ENCODE results near the gene GLRA3.
"Not testable (repeated sequence)": the region's sequence is repeated elsewhere in the genome, so short reads cannot be mapped to it uniquely, and the experiment has no call there.

GLRA3 gene

DNA sequence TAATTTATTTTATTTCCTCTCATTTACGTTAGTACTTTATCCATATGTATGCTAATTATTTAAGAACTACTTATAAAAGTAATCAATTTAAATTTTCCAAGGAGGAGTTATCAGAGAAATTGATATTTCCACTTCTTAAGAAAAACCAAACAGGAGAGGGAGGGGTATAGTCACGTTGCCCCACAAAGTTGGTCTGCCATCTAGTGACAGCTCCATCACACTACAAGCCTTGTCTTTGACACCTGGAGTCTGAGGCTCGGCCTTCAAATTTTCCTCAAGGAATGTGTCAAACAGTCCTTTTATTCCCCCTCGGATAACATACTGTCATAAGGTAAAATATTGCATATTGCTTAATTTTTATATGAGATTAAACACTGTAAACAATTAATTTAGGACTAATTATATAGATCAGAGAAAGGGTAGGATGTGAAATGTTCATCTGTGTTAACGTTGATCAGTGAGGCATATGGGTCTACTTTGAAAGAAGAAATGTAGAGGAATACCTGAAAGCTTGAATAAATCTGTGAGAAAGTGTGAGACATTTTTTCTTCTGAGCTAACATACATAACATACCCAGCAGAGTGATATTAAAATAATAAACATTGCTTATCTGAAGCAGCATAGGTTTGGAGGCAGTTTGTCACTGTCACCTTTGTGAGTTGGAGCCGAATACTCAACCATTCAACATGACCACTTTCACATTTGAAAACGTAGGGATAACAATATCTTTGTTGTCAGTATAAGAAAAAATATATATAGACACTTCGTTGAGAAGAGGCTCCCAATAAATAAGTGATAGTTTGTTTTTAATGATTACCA lies 114.4 kb downstream of the GLRA3 start:
- DNase-seq (ENCODE audit: low read depth), result no peak

DNA sequence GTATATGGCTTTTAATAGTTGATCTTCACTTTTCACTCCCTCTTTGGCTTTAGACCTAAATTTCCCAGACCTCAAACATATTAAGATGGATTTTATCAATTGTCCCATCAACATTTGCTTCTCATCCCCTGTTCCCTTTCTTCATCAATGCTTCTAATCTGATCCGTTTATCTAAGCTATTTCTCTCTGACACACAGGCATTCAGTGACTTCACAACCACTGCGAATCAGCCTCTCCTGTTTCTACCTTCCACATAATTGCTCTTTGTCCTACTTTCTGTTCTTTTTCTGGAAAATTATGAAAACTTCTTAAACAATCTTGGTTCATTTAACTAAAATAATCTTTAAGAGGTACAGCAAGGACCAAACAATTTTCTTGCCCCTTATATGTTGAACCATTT lies 115.2 kb downstream of the GLRA3 start:
- no peak for DNase-seq (ENCODE audit: low read depth)

DNA sequence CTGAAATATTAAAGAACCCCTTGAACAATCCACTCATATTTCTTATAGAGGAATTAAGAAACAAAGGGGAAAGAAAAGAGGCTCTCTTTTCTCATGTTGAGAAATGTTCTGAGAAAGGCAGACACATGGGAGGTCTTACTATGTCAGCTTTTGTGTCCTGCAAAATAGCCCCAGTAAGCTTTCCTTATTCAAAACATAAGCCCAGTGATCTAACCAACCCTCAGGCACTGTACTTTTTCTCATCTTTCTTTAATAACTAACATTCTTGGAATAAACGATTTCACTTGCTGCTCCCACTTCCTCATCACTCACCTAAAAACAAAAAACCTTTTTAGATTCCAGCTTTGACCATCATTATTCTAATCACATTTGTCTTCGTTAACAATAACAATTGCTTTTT lies 115.9 kb downstream of the GLRA3 start:
- DNase-seq (ENCODE audit: low read depth), result no peak

DNA sequence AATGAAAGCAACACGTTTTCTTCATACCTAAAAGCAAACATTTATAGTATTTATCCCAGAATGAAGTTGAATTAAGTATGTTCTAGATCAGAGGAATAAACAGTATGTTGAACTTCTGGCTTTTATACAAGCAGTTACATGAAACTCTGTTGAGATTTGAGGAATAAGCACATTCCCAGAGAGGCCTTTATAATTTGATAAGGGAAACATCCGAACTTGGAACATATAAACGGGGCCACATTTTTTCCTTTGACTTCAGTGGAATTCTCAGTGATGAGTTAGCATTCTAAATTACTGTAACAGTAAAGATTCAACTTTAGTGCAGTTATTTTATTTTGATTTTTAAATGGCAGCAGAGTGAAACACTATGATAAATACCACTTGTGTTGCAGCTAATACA lies 119.5 kb downstream of the GLRA3 start:
- no peak for DNase-seq (ENCODE audit: low read depth)

DNA sequence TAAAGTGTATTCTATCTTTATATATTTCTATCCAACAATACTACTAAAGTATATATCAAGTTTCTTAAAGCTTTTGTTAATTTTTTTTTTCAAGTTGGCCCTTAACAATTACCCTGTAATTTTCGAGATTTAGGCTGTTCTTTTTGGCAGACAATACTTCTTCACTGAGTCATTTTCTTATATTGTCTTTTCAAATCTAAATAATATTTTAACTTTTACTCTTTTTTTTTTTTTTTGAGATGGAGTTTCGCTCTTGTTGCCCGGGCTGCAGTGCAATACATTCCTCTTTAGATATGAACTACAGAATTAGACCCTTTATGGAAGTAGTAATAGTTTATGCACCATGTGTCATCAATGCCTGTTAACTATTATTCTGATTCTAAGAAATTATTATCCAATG lies 120.7 kb downstream of the GLRA3 start:
- DNase-seq (ENCODE audit: low read depth), result no peak

DNA sequence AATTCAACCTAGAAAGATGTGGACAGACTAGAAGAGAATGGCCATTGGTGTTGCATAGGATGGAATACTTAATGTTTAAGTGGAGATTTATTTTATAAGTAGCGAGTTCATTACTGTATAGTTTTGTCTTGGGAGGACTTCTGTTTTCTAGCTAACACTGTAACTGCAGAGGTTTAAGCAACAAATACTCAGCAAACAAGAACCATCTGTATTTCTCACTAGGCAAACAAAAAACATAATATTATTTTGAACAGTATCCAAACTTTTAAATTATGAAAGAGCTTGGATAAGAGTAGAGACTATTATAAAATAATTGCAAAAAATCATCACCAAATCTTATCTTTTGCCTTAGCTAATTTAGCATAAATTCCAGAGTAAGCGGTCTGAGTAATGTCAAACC lies 121.1 kb downstream of the GLRA3 start:
- no peak for DNase-seq (ENCODE audit: low read depth)

DNA sequence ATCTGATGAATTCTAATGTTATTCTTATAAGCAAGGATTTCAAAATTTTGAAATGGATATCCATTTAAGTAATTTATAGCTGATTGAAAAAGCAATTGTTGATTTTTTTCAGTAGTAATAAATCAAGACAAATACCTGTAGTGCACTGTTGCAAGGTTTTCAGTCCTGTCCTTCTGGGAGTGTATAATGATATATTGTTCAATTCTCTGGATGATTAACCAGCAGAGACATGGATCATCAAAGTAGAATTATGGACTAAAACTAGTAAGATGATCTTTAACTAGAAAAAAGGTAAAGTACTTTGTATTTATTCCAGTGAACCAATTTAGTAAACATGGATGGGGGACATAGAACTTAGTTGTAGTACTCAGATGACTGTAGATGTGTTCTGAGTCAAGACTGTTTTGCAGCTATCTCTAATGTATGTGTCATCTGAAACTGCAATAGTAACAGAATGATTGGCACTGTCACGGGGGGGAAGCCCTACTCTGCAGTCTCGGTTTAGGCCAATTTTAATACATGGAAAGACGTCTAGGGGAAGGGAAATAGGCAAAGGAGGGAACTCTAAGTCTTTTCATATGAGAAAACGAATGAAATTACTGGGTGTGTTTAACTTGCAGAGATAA lies 121.9 kb downstream of the GLRA3 start:
- DNase-seq (ENCODE audit: low read depth), result no peak

DNA sequence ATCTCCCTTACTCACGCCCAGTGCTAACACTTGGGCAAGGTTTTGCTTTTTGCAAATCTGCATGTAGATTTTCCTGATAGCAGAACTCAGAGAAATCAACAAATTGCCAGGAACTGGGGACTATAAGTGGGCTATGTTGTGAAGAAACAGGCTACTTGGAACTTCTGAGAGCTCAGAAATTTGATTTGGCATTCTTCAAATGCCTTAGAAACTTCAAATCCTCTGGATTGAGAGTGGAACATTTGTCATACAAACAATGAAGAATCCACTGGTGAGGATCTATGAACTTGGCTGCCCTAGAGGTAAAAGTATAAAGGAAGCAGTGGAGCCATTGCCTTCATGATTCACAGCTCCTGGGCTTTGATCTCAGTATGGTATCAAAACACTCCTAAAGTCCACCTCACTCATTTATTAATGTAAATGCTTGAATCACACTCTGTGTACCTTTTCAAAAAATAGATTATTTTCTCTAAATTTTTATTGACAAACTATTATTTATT lies 126.0 kb downstream of the GLRA3 start:
- DNase-seq (ENCODE audit: low read depth), result no peak

DNA sequence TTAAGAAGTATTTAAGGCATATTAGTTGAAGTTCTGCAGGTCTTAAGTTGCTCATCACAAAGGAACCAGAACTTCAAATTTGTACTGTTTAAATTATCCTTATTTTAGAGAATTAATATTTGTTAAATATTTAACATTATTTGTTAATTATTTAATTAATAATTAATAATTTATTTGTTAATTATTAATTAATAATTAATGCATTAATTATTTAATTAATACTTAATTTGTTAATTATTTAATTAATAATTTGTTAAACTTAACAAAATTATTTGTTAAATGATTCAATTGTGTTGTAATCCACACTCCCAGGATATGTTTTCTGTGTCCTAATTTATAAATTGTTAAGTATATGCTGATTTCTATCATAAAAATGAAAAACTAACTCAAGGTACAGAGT lies 129.4 kb downstream of the GLRA3 start:
- no peak for DNase-seq (ENCODE audit: low read depth)

DNA sequence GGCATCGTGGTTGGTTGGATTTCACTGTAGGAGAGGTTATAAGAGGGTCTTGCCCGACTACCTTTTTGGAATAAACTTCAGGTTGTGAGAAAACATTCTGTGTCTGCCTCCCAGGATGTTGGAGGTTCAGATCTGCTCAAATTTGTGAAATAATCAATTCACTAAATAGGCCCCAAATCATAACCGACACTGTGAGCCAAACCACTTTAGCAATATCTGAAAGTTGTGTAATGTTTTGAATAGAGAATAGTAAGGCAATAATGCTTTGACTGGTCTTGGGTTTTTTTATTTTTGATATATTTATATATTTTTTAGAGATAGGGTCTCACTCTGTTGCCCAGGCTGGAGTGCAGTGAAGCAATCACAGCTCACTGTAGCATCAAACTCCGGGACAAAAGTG lies 131.2 kb downstream of the GLRA3 start:
- no peak for DNase-seq (ENCODE audit: low read depth)

DNA sequence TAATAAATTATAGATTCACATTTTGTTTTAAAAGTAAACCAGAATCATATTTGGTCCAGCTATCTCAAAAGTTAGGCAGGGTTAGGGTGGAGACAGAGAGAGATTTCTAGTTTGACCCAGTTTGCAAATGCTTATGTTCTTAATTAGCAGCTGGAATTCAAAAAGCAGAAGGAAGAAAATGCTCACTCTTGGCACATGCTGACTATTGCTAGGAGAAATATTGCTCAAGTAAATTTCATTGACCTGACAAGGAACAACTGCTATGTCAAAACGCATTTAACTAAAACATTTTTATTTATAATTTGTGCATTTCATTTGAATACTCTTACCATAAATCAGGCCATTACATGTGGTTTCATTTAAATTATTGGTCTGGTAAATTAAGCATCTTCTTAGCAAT lies 131.8 kb downstream of the GLRA3 start:
- DNase-seq (ENCODE audit: low read depth), result no peak

DNA sequence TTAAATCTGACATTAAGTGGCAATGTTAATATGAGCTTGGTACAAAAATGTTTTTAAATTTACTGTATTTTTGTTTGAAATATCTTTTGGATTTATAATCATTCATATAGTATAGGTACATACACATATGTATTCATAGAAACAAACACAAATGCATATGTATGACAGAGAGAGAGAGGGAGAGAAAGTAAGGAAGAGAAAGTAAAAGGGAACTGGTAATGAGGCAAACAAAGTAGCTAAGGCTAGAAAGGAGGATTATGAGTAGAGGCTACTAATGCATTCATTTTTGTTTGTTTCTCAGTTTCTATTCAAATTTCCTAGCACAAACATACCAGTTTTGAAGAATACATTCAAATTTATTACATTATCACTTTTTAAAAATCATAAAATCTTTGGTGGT lies 132.4 kb downstream of the GLRA3 start:
- no peak for DNase-seq (ENCODE audit: low read depth)

DNA sequence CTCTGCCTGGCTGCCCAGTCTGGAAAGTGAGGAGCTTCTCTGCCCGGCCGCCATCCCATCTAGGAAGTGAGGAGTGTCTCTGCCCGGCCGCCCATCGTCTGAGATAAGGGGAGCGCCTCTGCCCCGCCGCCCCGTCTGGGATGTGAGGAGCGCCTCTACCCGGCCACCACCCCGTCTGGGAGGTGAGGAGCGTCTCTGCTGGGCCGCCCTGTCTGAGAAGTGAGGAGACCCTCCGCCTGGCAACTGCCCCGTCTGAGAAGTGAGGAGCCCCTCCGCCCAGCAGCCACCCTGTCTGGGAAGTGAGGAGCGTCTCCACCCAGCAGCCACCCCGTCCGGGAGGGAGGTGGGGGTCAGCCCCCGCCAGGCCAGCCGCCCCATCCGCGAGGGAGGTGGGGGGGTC lies 137.2 kb downstream of the GLRA3 start:
- not testable (repeated sequence) for DNase-seq (ENCODE audit: low read depth)

DNA sequence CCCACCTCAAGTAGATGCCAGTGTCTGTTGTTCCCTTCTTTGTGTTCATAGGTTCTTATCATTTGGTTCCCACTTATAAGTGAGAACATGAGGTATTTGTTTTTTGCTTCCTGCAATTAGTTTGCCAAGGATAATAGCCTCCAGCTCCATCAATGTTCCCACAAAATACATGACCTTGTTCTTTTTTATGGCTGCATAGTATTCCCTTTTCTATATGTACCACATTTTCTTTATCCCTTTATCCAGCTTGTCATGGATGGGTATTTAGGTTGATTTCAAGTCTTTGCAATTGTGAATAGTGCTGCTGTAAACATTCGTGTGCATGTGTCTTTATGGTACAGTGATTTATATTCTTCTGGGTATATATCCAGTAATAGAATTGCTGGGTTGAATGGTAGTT lies 138.4 kb downstream of the GLRA3 start:
- DNase-seq (ENCODE audit: low read depth), result no peak

DNA sequence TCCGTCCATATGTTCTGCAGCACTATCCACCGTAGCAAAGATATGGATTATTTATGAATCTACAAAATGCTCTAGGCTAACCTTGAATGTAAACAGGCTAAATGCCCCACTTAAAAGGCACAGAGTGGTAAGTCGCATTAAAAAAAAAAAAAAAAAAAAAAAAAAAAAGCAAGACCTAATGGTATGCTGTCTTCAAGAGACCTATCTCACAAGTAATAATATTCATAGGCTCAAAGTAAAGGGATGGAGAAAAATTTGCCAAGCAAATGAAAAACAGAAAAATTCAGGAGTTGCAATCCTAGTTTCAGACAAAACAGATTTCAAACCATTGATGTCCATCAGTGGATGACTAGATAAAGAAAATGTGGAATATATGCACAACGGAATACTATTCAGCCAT lies 139.4 kb downstream of the GLRA3 start:
- DNase-seq (ENCODE audit: low read depth), result no peak

DNA sequence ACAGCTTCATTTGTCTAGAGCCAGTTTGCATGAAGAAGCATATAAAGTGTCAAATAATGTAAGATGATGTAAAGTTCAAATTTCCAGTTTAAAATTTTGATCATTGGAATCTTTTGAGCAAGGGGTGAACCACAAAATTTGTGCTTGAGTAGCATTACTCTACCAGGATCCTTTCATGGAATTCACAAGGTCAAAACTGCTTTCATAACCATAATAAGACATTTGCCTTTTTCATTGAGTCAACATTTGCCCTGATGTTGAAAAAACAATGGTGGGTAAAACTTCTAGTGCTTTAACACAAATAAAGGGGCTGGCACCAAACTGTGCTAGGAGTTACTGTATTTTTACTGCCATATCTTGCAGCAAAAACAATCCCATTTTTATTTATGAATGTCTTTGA lies 142.2 kb downstream of the GLRA3 start:
- DNase-seq (ENCODE audit: low read depth), result no peak

DNA sequence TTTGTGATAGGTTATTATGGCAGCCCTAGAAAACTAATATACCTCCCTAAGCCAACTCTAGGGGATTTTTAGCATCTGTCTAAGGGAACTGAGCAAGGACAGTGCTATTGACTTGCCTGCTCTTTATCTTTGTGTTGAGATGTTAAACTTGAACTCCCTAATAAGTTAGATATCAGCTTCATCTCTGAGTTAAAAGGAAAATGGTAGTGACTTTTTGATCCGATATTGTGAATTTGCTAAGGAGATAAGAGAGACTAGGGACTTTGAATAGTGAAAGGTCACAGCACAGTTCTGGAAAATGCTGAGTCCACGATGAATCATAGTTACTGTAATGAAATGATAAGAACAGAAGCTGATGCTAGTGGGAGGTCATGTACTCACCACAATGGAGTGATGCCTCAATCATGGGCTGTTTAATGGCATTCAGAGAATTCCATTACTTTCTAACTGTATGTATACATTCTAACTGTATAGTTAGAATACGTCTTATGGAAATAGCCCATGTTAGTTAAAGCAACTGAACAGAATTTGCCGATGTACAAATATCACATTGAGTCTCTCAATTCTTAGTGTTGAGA lies 147.2 kb downstream of the GLRA3 start:
- DNase-seq (ENCODE audit: low read depth), result no peak

DNA sequence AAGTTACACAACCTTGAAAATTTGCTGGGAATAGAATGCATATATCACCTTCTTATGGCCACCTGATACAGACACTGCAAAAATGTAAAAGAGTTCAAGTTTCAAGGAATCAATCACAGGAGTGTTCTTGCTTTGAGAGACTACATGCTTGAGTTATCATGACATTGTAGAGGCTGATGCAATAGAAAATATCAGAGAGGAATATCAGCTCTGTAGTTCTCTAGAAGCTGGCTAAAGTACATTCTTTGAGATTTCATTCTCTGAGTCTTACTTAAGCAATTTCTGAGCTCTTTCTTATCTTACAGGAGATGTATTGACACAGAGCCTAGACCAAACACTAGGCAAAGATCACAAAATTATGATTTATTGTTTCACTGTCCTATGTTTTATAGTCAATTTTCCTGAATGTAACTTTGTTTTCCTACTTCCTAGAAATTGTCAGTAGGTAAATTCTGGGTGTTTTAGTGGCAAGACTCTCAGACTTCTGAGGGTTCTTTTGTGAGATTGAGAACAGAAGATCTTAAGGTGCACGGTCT lies 154.7 kb downstream of the GLRA3 start:
- no peak for DNase-seq (ENCODE audit: low read depth)

DNA sequence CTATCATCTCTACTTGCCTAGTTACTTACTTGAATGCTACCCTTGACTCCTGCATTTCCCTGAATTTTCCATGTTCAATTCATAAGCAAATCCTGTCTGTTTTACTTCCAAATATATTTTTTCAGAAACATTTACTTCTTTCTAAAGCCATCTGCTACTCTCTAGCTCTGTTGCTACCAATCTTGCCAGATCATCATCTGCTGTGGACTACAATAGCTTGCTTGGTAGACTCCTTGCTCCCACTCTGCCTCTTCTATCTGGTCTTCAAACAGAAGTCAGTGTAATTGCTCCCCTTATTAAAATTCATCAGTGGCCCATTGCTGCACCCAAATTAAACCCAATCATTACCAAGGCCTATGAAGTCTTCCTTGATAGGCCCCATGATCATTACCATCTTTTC lies 155.2 kb downstream of the GLRA3 start:
- no peak for DNase-seq (ENCODE audit: low read depth)

DNA sequence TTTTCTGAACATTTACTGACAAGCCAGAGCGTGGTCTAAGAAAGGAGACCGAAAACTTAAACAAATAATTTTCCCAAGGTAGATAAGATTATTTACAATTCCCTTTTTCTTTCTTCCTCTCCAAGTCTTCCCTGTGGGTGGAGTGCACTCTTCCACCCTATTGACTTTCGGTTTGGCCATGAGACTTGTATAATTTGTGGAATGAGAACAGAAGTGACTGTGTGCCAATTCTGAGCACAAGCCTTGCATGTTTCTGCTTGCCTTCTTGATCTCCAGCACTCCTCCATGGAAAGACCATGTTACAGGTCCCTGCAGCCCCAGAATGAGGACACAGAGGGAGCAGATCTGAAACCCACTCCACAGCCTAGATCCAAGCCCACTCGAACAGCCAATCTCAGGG lies 156.8 kb downstream of the GLRA3 start:
- DNase-seq (ENCODE audit: low read depth), result no peak

DNA sequence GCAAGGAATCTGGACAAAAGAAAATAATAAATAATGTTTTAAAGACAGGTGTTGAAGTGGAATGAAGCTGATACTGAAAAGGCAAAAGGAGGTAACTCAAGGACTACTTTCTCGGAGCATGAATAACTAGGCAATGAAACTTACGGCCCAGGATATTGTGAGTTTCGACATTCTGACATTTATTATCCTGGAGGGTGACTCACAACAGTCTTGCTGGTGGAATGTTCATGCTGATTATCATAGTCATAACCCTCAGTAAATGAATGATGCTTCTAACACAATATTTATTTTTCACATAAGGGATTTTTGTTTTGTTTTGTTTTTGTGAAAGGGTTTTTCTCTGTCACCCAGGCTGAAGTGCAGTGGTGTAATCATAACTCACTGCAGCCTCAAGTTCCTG lies 159.8 kb downstream of the GLRA3 start:
- DNase-seq (ENCODE audit: low read depth), result no peak

DNA sequence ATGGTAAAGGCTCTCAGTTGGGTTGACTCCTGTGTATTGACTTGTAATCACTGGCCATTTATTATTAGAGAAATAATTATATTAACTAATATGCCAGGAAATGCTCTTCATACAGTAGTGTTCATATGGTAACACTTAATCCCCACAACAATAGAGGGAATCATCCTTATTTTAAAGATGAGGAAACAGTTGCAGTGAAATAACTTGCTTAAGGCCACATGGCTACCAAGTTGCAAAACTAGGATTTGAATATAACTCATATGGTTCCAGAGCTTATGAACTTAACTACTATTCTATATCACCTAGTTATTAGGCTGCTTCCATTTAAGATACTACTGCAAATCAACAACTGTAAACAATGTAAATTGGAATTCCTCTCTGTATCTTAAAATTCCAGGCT lies 163.2 kb downstream of the GLRA3 start:
- DNase-seq (ENCODE audit: low read depth), result no peak

DNA sequence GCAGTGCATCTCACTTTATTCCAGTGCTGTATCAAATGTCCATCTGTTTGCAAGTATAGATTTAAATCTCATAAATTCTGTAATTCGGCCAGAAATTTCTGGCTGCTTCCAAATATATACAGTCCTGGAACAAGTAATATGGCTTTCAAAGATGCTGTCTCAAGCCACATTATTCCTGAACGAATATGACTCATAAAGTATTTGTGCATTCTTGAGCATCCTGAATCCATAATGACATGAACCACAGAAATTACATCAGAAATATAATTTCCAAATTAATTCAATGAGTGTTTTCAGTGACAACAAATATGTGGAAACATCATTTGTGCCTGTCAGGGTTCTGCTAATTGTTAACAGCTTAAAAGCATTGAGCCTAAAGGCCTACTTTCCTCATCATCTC lies 165.8 kb downstream of the GLRA3 start:
- DNase-seq (ENCODE audit: low read depth), result no peak
